Ishikawa (cell line): ENCODE data around the gene DCC.

Experiments
- MAX ChIP-seq: IDR thresholded peaks from 2 replicates; pipeline ENCODE4 v1.6.1; 2012
- YY1 ChIP-seq: IDR thresholded peaks from 2 replicates; pipeline ENCODE4 v1.6.1; 2012; ENCODE audit warnings: low read depth

- TF ChIP-seq YY1 (no peak), MAX (no peak)
Measured at GRCh38 chr18:53443831-53444230, 1103.8 kb downstream of the DCC start.
